PC-9 (cell line): ENCODE results near the gene IL17REL. TPM values are rescaled to one million over a fixed set of nuclear protein-coding genes. Genes with fewer than 3 reads are reported as not detected.

Experiments used
- BruUV-seq: library from RNA; stranded (reverse); fragments of 400-500 nt; replicated peaks from 2 replicates; lab custom pipeline; 2021; lab: Mats Ljungman, UMichigan
- CTCF ChIA-PET: fragments of 300-600 bp; sonication (Branson Sonifier 250); formaldehyde crosslinking; loops from one replicate; lab custom pipeline; 2022; ENCODE audit warnings: antibody characterized with exemption; lab: Charles Lee
- POLR2A ChIA-PET: fragments of 300-600 bp; sonication (Branson Sonifier 250); formaldehyde crosslinking; loops from one replicate; lab custom pipeline; 2022; ENCODE audit warnings: antibody characterized with exemption; ENCODE audit not compliant: unreplicated experiment; lab: Charles Lee
- DNase-seq, 2 experiments: peaks; one replicate each; pipeline versions ENCODE4 v3.0.0 to v3.0.0-alpha.2; 2015 to 2022; ENCODE audit warnings: mixed read lengths in 1 of 2
- H2AFZ ChIP-seq: fragments of 200-600 bp; sonication (generic); 2 replicates; pipeline ENCODE4 v1.8.1; 2017; ENCODE audit warnings: antibody characterized with exemption
- H3F3A ChIP-seq: fragments of 200-600 bp; sonication (generic); 2 replicates; pipeline ENCODE4 v1.8.1; 2017; ENCODE audit warnings: antibody characterized with exemption, mild to moderate bottlenecking, low read depth; ENCODE audit not compliant: insufficient read depth
- H3K27ac ChIP-seq: fragments of 200-600 bp; sonication (generic); 2 replicates; pipeline ENCODE4 v1.6.1; 2016; ENCODE audit warnings: mixed run types
- H3K27me3 ChIP-seq: fragments of 200-600 bp; sonication (generic); 2 replicates; pipeline ENCODE4 v1.6.1; 2016; ENCODE audit warnings: low read depth, mixed run types; ENCODE audit not compliant: insufficient read depth
- H3K36me3 ChIP-seq: fragments of 200-600 bp; sonication (generic); 2 replicates; pipeline ENCODE4 v1.6.1; 2016; ENCODE audit warnings: low read depth, mixed run types
- H3K4me1 ChIP-seq: fragments of 200-600 bp; sonication (generic); replicated peaks from 2 replicates; pipeline ENCODE4 v1.6.1; 2016; ENCODE audit warnings: mixed run types; ENCODE audit not compliant: insufficient read depth
- H3K4me2 ChIP-seq: fragments of 200-600 bp; sonication (generic); 2 replicates; pipeline ENCODE4 v1.6.1; 2017; ENCODE audit warnings: mixed run types
- H3K4me3 ChIP-seq: fragments of 200-600 bp; sonication (generic); 2 replicates; pipeline ENCODE4 v1.6.1; 2016; ENCODE audit warnings: mixed run types
- H3K79me2 ChIP-seq: fragments of 200-600 bp; sonication (generic); 2 replicates; pipeline ENCODE4 v1.6.1; 2017; ENCODE audit warnings: low read depth, mixed run types
- H3K9me2 ChIP-seq: fragments of 200-600 bp; sonication (generic); 2 replicates; pipeline ENCODE4 v1.8.1; 2017; ENCODE audit warnings: mild to moderate bottlenecking; ENCODE audit not compliant: insufficient read depth
- H3K9me3 ChIP-seq: fragments of 200-600 bp; sonication (generic); 2 replicates; pipeline ENCODE4 v1.8.1; 2016; ENCODE audit warnings: low read depth; ENCODE audit not compliant: insufficient read depth
- H4K20me1 ChIP-seq: fragments of 200-600 bp; sonication (generic); 2 replicates; pipeline ENCODE4 v1.8.1; 2017; ENCODE audit not compliant: insufficient read depth
- EZH2 ChIP-seq: fragments of 200-600 bp; sonication (generic); IDR thresholded peaks from 2 replicates; pipeline ENCODE4 v1.8.0; 2017; ENCODE audit warnings: antibody characterized with exemption, low read depth
- intact Hi-C: fragments of 100-400 bp; cut with micrococcal nuclease; formaldehyde crosslinking; loops from one replicate; pipeline ENCODE4 v1.10.0; 2022; ENCODE audit not compliant: unreplicated experiment
- total RNA-seq: library from RNA; stranded (reverse); gene quantifications from 2 replicates; pipeline ENCODE4 v1.2.3, GENCODE V29; 2021
- TF ChIP-seq, protein P1 (sequence below): fragments of 200-600 bp; sonication (generic); conservative IDR thresholded peaks from 2 replicates; pipeline ENCODE4 v1.6.1; 2017; ENCODE audit warnings: mixed run types, antibody characterized with exemption, mild to moderate bottlenecking, moderate library complexity

Gene IL17REL
- total RNA-seq, 1 experiment from 2014 or later: not detected

- no peak overlapping the region for H2AFZ ChIP-seq
Observed at GRCh38 chr22:49954991-49955580, 57.5 kb downstream of the IL17REL start.

DNA sequence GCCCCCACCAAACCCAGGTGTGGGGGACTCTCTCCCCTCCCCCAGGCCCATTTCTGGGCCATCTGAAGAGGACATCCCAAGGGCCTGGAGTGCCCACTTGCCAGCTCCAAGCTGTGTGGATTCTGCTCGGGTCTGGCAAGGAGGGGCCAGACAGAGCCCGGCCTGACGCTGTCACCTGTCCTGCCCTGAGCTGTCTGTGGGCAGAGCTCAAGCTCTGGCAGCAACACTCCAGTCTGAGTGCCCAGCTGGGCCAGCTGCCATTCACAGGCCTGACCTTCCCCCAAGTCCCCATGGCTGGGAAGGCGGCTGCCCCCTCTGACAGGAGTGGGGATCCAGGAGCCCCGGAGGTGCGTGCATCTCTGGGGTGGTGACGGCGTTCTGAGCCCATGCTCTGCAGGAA is 58.2 kb downstream of the IL17REL start:
- no TSS peak for BruUV-seq
- CTCF ChIA-PET: interaction anchor here (1.1 kb wide), 1 partner anchor 76 kb away, joined by 4 read pairs; no protein-coding TSS in a partner anchor
- Histone ChIP-seq H4K20me1 (no peaks in the 10 kb centered on the region), H3K36me3 (no peaks in the 10 kb centered on the region), H3K9me2 (no peaks in the 10 kb centered on the region), H3K4me1 (peaks cover 43% of the 10 kb centered on the region), H3K9me3 (no peaks in the 10 kb centered on the region), H3K27ac (no peak overlapping the region), H3F3A (peaks cover 24% of the 10 kb centered on the region), H3K4me2 (no peak overlapping the region), H3K4me3 (no peak overlapping the region), H3K79me2 (0 out of 2 replicates have a peak, but pooled peaks cover 4% of the 10 kb centered on the region), H2AFZ (no peak overlapping the region), H3K27me3 (no peaks in the 10 kb centered on the region)
- TF ChIP-seq, protein P1, sequence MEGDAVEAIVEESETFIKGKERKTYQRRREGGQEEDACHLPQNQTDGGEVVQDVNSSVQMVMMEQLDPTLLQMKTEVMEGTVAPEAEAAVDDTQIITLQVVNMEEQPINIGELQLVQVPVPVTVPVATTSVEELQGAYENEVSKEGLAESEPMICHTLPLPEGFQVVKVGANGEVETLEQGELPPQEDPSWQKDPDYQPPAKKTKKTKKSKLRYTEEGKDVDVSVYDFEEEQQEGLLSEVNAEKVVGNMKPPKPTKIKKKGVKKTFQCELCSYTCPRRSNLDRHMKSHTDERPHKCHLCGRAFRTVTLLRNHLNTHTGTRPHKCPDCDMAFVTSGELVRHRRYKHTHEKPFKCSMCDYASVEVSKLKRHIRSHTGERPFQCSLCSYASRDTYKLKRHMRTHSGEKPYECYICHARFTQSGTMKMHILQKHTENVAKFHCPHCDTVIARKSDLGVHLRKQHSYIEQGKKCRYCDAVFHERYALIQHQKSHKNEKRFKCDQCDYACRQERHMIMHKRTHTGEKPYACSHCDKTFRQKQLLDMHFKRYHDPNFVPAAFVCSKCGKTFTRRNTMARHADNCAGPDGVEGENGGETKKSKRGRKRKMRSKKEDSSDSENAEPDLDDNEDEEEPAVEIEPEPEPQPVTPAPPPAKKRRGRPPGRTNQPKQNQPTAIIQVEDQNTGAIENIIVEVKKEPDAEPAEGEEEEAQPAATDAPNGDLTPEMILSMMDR: no peak
- TF ChIP-seq EZH2: no peak
- intact Hi-C loops: no loop called here
- DNase-seq: no peak
- POLR2A ChIA-PET: interaction anchor here (0.6 kb wide), 1 partner anchor 24 kb away, joined by 4 read pairs; no protein-coding TSS in a partner anchor

More at GRCh38 chr22:49954991-49955580, 57.5 kb downstream of the IL17REL start:
- Histone ChIP-seq H3K4me1 (peaks cover 43% of the 10 kb centered on the region), H3K4me2 (no peak overlapping the region), H3K36me3 (no peaks in the 10 kb centered on the region), H3K9me2 (no peaks in the 10 kb centered on the region), H3K27ac (no peak overlapping the region), H3K27me3 (no peaks in the 10 kb centered on the region), H4K20me1 (no peaks in the 10 kb centered on the region), H3K9me3 (no peaks in the 10 kb centered on the region), H3K79me2 (0 out of 2 replicates have a peak, but pooled peaks cover 6% of the 10 kb centered on the region), H3F3A (peaks cover 31% of the 10 kb centered on the region), H3K4me3 (no peak overlapping the region)
- ChIA-PET POLR2A (interaction anchor here (0.6 kb wide), 2 partner anchors 16 to 24 kb away, joined by 4 to 5 read pairs; no protein-coding TSS in a partner anchor), CTCF (interaction anchor here (0.6 kb wide), 1 partner anchor 73 kb away, joined by 4 read pairs; no protein-coding TSS in a partner anchor)
- intact Hi-C loops: no loop called here
- TF ChIP-seq, protein P1: no peak
- no peak for TF ChIP-seq EZH2
- no peak for DNase-seq
- BruUV-seq: no TSS peak

DNA sequence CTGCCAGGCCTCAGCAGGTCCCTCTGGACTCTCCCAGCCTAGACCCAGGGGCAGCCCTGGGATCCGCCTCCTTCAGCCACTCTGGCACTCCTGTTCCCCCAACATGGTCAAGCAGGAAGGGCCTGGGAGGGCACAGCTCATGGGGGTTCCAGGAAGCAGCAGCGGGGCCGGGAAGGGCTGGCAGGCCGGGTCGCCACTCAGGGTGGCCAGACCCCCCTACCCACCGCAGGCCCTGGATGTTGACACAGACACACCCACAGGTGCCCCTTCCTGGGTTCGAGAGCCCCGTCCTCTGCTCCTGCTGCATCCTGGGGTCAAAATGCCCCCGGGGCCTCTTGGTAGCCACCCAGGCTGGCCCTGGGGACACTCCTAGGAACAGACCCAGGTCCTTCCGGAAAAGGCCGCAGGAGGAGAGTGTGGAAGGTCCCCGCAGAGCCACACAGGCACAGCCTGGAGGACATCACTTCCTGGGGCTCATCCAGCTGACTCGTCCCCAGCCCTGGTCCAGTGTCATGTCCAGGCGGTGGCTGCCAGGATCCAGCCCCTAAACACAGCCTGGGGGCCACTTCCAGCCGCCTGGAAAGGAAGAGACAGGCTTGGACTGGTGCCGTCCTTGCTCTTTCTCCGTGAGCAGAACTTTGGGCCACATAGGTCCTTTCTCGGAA is 58.8 kb downstream of the IL17REL start:
- Histone ChIP-seq H3K9me3 (no peaks in the 10 kb centered on the region), H2AFZ (no peak overlapping the region), H3F3A (peaks cover 22% of the 10 kb centered on the region), H3K27ac (no peak overlapping the region), H3K36me3 (no peaks in the 10 kb centered on the region), H3K27me3 (no peaks in the 10 kb centered on the region), H3K4me1 (peaks cover 43% of the 10 kb centered on the region), H3K4me2 (no peak overlapping the region), H3K79me2 (no peaks in the 10 kb centered on the region), H4K20me1 (no peaks in the 10 kb centered on the region), H3K9me2 (no peaks in the 10 kb centered on the region), H3K4me3 (no peak overlapping the region)
- POLR2A ChIA-PET: no interaction called here
- intact Hi-C loops: no loop called here
- CTCF ChIA-PET: interaction anchor here (0.6 to 1.1 kb wide), 2 partner anchors 77 to 190 kb away, joined by 4 to 5 read pairs; no protein-coding TSS in a partner anchor
- TF ChIP-seq EZH2: no peak
- TF ChIP-seq, protein P1: no peak
- BruUV-seq: no TSS peak
- DNase-seq: no peak
